Colonic mucosa (tissue), 4 donors: Measurements from ENCODE around the gene WDR11. TPM values are rescaled to one million over a fixed set of nuclear protein-coding genes. Genes with fewer than 3 reads are reported as not detected.
A peak's percentile ranks its signal among the peaks of the same experiment; 100 is the strongest.

Experiments
- DNase-seq: peaks from one replicate; pipeline ENCODE4 v3.0.0-alpha.2; 2020
- H3K27ac ChIP-seq: fragments of 200-600 bp; one replicate; pipeline ENCODE4 v1.8.0; 2021
- H3K27me3 ChIP-seq: fragments of 200-600 bp; one replicate; pipeline ENCODE4 v1.8.0; 2021
- H3K36me3 ChIP-seq: fragments of 200-600 bp; one replicate; pipeline ENCODE4 v1.8.0; 2021
- H3K4me1 ChIP-seq: fragments of 200-600 bp; one replicate; pipeline ENCODE4 v1.8.0; 2021; ENCODE audit warnings: mild to moderate bottlenecking
- H3K4me3 ChIP-seq: fragments of 200-600 bp; one replicate; pipeline ENCODE4 v1.8.0; 2021
- H3K9ac ChIP-seq, 2 donors: one replicate each; pipeline ENCODE4 v1.7.0; 2013; ENCODE audit warnings: control low read depth in 2 of 2, low read depth in 2 of 2, low read length in 2 of 2
- H3K9me3 ChIP-seq: fragments of 200-600 bp; one replicate; pipeline ENCODE4 v1.8.0; 2021
- intact Hi-C: fragments of 100-400 bp; cut with DNase I; formaldehyde crosslinking; loops from one replicate; pipeline ENCODE4 v1.14.1; 2022
- total RNA-seq, 2 donors: library from RNA; stranded (reverse); fragmentation: NEBNext Ultra II Directional in 1 of 2; extraction: Animal tissue kit (Norgen Biotek cat#: 25700) in 1 of 2; gene quantifications; one replicate each; pipeline ENCODE4 v1.2.1, GENCODE V29; 2021
- TF ChIP-seq, protein P1 (sequence below): fragments of 200-600 bp; IDR thresholded peaks from one replicate; pipeline ENCODE4 v1.8.0; 2022; ENCODE audit warnings: antibody characterized with exemption, mild to moderate bottlenecking
- donor health status: healthy.
- donor health status: DM: no; HTN: no; CAD: no.
- donor health status: DM: no; HTN: no; CAD: no.

Gene WDR11
- total RNA-seq, 2 donors from 2014 or later = 35.5 to 42.2 TPM

DNA sequence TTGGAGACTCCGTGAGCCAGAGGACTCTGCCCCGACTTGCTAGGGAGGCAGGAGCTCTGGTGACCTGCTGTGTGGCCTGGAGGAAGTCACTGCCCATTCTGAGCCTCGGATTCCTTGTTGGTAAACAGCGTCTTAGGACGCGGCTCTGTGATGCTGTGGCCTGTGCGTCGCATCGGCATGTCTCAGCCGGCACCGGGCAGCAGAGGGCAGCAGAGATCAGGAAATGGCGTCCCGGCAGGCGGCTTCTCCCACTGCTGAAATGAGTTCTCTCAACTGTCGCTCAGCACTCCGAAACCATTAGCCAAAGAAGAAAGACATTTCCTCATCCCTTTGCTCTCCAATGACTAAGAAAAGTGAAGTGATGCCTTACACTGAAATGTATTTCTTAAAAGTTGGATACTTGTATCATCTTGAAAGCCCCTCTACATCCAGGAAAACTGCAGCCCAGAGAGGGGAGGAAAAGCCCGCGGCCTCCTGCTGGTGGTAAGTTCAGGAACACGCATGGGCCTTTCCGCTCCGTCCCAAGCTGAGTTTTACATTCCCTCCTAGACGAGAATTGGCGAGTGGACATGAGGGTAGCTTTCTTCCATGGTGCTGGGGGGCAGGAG is 91.7 kb downstream of the WDR11 start:
- DNase-seq = peak; percentile 83
- TF ChIP-seq, protein P1, sequence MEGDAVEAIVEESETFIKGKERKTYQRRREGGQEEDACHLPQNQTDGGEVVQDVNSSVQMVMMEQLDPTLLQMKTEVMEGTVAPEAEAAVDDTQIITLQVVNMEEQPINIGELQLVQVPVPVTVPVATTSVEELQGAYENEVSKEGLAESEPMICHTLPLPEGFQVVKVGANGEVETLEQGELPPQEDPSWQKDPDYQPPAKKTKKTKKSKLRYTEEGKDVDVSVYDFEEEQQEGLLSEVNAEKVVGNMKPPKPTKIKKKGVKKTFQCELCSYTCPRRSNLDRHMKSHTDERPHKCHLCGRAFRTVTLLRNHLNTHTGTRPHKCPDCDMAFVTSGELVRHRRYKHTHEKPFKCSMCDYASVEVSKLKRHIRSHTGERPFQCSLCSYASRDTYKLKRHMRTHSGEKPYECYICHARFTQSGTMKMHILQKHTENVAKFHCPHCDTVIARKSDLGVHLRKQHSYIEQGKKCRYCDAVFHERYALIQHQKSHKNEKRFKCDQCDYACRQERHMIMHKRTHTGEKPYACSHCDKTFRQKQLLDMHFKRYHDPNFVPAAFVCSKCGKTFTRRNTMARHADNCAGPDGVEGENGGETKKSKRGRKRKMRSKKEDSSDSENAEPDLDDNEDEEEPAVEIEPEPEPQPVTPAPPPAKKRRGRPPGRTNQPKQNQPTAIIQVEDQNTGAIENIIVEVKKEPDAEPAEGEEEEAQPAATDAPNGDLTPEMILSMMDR = peak; percentile 77
- Histone ChIP-seq H3K27ac (no peak overlapping the region), H3K27me3 (no peaks in the 10 kb centered on the region), H3K4me3 (no peak overlapping the region), H3K9ac (no peak overlapping the region), H3K9me3 (no peaks in the 10 kb centered on the region), H3K36me3 (no peaks in the 10 kb centered on the region), H3K4me1 (no peaks in the 10 kb centered on the region)
- intact Hi-C loops = loop anchor here (5.0 kb wide), 1 partner anchor 944 kb away; no protein-coding TSS in a partner anchor

- no peaks in the 10 kb centered on the region for H3K9me3 ChIP-seq
- H3K27ac ChIP-seq = no peak overlapping the region
- intact Hi-C loops = loop anchor here (5.0 kb wide), 1 partner anchor 944 kb away; no protein-coding TSS in a partner anchor
- H3K36me3 ChIP-seq = no peaks in the 10 kb centered on the region
- TF ChIP-seq, protein P1 = no peak
- no peak for DNase-seq
- no peaks in the 10 kb centered on the region for H3K27me3 ChIP-seq
- H3K4me3 ChIP-seq = no peak overlapping the region
- H3K4me1 ChIP-seq = no peaks in the 10 kb centered on the region
- H3K9ac ChIP-seq = no peak overlapping the region
Observed at GRCh38 chr10:120943542-120943941, 92.4 kb downstream of the WDR11 start.

- H3K4me3 ChIP-seq = no peak overlapping the region
- TF ChIP-seq, protein P1 = no peak
- no peaks in the 10 kb centered on the region for H3K36me3 ChIP-seq
- no peak for DNase-seq
- H3K9me3 ChIP-seq = no peaks in the 10 kb centered on the region
- H3K27ac ChIP-seq = no peak overlapping the region
- no peaks in the 10 kb centered on the region for H3K4me1 ChIP-seq
- H3K9ac ChIP-seq = no peak overlapping the region
- intact Hi-C loops = loop anchor here (5.0 kb wide), 2 partner anchors 668 to 943 kb away; no protein-coding TSS in a partner anchor
- H3K27me3 ChIP-seq = peaks cover 5% of the 10 kb centered on the region
Observed at GRCh38 chr10:120944586-120945125, 93.5 kb downstream of the WDR11 start.

- Histone ChIP-seq H3K36me3 (no peaks in the 10 kb centered on the region), H3K27ac (no peak overlapping the region), H3K9ac (no peak overlapping the region), H3K27me3 (peaks cover 9% of the 10 kb centered on the region), H3K4me1 (no peaks in the 10 kb centered on the region), H3K4me3 (no peak overlapping the region), H3K9me3 (no peaks in the 10 kb centered on the region)
- TF ChIP-seq, protein P1 = no peak
- no peak for DNase-seq
- intact Hi-C loops = loop anchor here (5.0 kb wide), 1 partner anchor 667 kb away; no protein-coding TSS in a partner anchor
Observed at GRCh38 chr10:120945182-120945581, 94.0 kb downstream of the WDR11 start.

DNA sequence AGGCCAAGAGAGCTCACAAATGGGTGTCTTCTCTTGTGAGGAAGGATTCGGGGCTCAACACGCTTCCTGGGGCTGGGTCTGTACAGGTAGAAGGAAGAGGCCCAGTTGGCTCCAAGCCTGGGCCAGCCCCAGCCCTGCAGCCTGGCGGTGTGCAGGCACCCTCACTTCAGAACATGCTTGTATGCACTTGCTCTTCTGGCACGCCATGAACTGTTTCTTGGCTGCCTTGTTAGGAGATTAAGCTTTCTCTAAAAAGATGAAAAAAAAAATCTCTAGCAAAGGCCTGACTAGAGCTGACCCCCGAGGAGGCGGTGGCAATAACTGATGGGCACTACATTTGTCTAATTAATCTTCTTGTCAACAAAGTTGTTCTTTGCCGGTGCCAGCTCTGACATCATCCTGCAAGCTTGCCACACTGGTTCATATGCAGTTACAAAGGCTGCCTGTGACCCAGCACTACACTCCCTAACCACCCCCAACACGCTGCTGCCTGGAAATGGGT is 94.7 kb downstream of the WDR11 start:
- TF ChIP-seq, protein P1 = no peak
- intact Hi-C loops = loop anchor here (5.0 kb wide), 1 partner anchor 666 kb away; no protein-coding TSS in a partner anchor
- no peaks in the 10 kb centered on the region for H3K4me1 ChIP-seq

More for the DNA sequence above, 94.7 kb downstream of the WDR11 start:
- no peaks in the 10 kb centered on the region for H3K36me3 ChIP-seq
- peaks cover 9% of the 10 kb centered on the region for H3K27me3 ChIP-seq
- H3K9me3 ChIP-seq = no peaks in the 10 kb centered on the region
- no peak overlapping the region for H3K27ac ChIP-seq
- H3K9ac ChIP-seq = no peak overlapping the region
- DNase-seq = no peak
- no peak overlapping the region for H3K4me3 ChIP-seq
